Right forelimb (tissue), 1 donor: ENCODE results near the gene PTPN5.
A peak's percentile ranks its signal among the peaks of the same experiment; 100 is the strongest.

Experiments used
- DNase-seq: peaks from one replicate; pipeline ENCODE4 v3.0.0-alpha.2; 2018

Gene PTPN5

GRCh38 chr11:18736590-18737148 is 54.9 kb downstream of the PTPN5 start:
- no peak for DNase-seq

GRCh38 chr11:18733202-18733601 is 58.4 kb downstream of the PTPN5 start:
- no peak for DNase-seq

GRCh38 chr11:18731949-18732821 is 59.4 kb downstream of the PTPN5 start:
- DNase-seq = peak; percentile 78

GRCh38 chr11:18731441-18731840 is 60.2 kb downstream of the PTPN5 start:
- DNase-seq = no peak

GRCh38 chr11:18730020-18730419 is 61.6 kb downstream of the PTPN5 start:
- DNase-seq = no peak

GRCh38 chr11:18729426-18729825 is 62.2 kb downstream of the PTPN5 start:
- no peak for DNase-seq

- no peak for DNase-seq
Observed at GRCh38 chr11:18728658-18729057, 62.9 kb downstream of the PTPN5 start.

- DNase-seq = peak; percentile 61
Observed at GRCh38 chr11:18727479-18728236, 63.9 kb downstream of the PTPN5 start.

- no peak for DNase-seq
Observed at GRCh38 chr11:18726040-18726439, 65.6 kb downstream of the PTPN5 start, which contains the start of gene IGSF22. IGSF22 (minus strand) TSS chr11:18726188; CDS start chr11:18724236, 1,952 bp downstream.

GRCh38 chr11:18723991-18724390 is 67.6 kb downstream of the PTPN5 start:
- no peak for DNase-seq

- DNase-seq = no peak
Observed at GRCh38 chr11:18722293-18722637, 69.3 kb downstream of the PTPN5 start.

- peak; percentile 63 for DNase-seq
Observed at GRCh38 chr11:18721561-18722292, 69.9 kb downstream of the PTPN5 start.

- DNase-seq = peak; percentile 87
Observed at GRCh38 chr11:18720808-18721560, 70.6 kb downstream of the PTPN5 start.

- no peak for DNase-seq
Observed at GRCh38 chr11:18720091-18720807, 71.3 kb downstream of the PTPN5 start.

- no peak for DNase-seq
Observed at GRCh38 chr11:18715476-18715875, 76.1 kb downstream of the PTPN5 start.

- no peak for DNase-seq
Observed at GRCh38 chr11:18714443-18714780, 77.2 kb downstream of the PTPN5 start.

- no peak for DNase-seq
Observed at GRCh38 chr11:18713646-18714442, 77.8 kb downstream of the PTPN5 start.

- no peak for DNase-seq
Observed at GRCh38 chr11:18710545-18710944, 81.1 kb downstream of the PTPN5 start.

GRCh38 chr11:18709414-18709813 is 82.2 kb downstream of the PTPN5 start:
- no peak for DNase-seq

GRCh38 chr11:18707811-18708340 is 83.7 kb downstream of the PTPN5 start:
- DNase-seq = no peak
